Fibroblast of lung (primary cell): ENCODE measurements around the gene TRH. TPM values are rescaled to one million over a fixed set of nuclear protein-coding genes. Genes with fewer than 3 reads are reported as not detected.
A peak's percentile ranks its signal among the peaks of the same experiment; 100 is the strongest.

Source experiments
- DNase-seq, 2 donors: peaks; one replicate each; pipeline versions ENCODE4 v3.0.0 to v3.0.0-alpha.2; 2010; ENCODE audit warnings: low read depth in 2 of 2
- H2AFZ ChIP-seq: 2 replicates; pipeline ENCODE4 v1.5.1; 2012; ENCODE audit warnings: low read length, control low read depth, inconsistent platforms
- H3K27ac ChIP-seq: 2 replicates; pipeline ENCODE4 v1.5.1; 2011; ENCODE audit warnings: low read length, control low read depth; ENCODE audit not compliant: insufficient read depth
- H3K27me3 ChIP-seq: 2 replicates; pipeline ENCODE4 v1.5.1; 2011; ENCODE audit warnings: mild to moderate bottlenecking, low read length; ENCODE audit not compliant: control insufficient read depth, insufficient read depth
- H3K36me3 ChIP-seq: 2 replicates; pipeline ENCODE4 v1.5.1; 2011; ENCODE audit warnings: low read length; ENCODE audit not compliant: control insufficient read depth, insufficient read depth
- H3K4me1 ChIP-seq: 2 replicates; pipeline ENCODE4 v1.5.1; 2011; ENCODE audit warnings: low read length; ENCODE audit not compliant: control insufficient read depth, insufficient read depth; ENCODE audit errors: extremely low read depth
- H3K4me2 ChIP-seq: 2 replicates; pipeline ENCODE4 v1.5.1; 2011; ENCODE audit warnings: low read length, control low read depth; ENCODE audit not compliant: insufficient read depth; ENCODE audit errors: extremely low read depth
- H3K4me3 ChIP-seq, 4 experiments: fragments of 200-600 bp in 1 of 4; sonication (generic) in 1 of 4; replicated peaks in 1 of 4; 2 replicates each; pipeline ENCODE4 v1.5.1; 2011 to 2016; ENCODE audit warnings: low read length in 4 of 4, low read depth in 3 of 4, mild to moderate bottlenecking in 3 of 4, control low read depth in 2 of 4, inconsistent platforms in 1 of 4, mixed read lengths in 1 of 4; ENCODE audit not compliant: insufficient read depth in 1 of 4; ENCODE audit errors: control extremely low read depth in 1 of 4
- H3K79me2 ChIP-seq: 2 replicates; pipeline ENCODE4 v1.5.1; 2012; ENCODE audit warnings: mild to moderate bottlenecking, low read length, inconsistent platforms; ENCODE audit not compliant: control insufficient read depth, insufficient read depth
- H3K9ac ChIP-seq: 2 replicates; pipeline ENCODE4 v1.5.1; 2011; ENCODE audit warnings: mild to moderate bottlenecking, low read length, control low read depth; ENCODE audit not compliant: insufficient read depth
- H3K9me3 ChIP-seq: 2 replicates; pipeline ENCODE4 v1.5.1; 2012; ENCODE audit warnings: low read depth, low read length; ENCODE audit not compliant: control insufficient read depth, insufficient read depth
- H4K20me1 ChIP-seq: 2 replicates; pipeline ENCODE4 v1.5.1; 2011; ENCODE audit warnings: low read length; ENCODE audit not compliant: control insufficient read depth, insufficient read depth; ENCODE audit errors: extremely low read depth
- CTCF ChIP-seq, 2 donors: IDR thresholded peaks in 1 of 2; conservative IDR thresholded peaks in 1 of 2; 1 replicate in 1 of 2; 2 replicates in 1 of 2; pipeline ENCODE4 v1.5.1; 2011 to 2012; ENCODE audit warnings: low read length in 2 of 2, control low read depth in 1 of 2, inconsistent platforms in 1 of 2, low read depth in 1 of 2, mild to moderate bottlenecking in 1 of 2
- EZH2 ChIP-seq: IDR thresholded peaks from 2 replicates; pipeline ENCODE4 v1.5.1; 2012; ENCODE audit warnings: low read length, control low read depth, mild to moderate bottlenecking; ENCODE audit errors: missing control alignments
- polyA plus RNA-seq, 2 donors: library from polyadenylated mRNA; depleted of rRNA in 1 of 2; stranded (reverse) in 1 of 2; unstranded in 1 of 2; fragments of >200 nt; gene quantifications; 2 replicates each; pipeline ENCODE4 v1.2.1, GENCODE V29; 2011 to 2012; ENCODE audit warnings: missing spikeins in 1 of 2
- total RNA-seq: library from RNA; depleted of rRNA; stranded (reverse); fragments of >200 nt; gene quantifications from 2 replicates; pipeline ENCODE4 v1.2.1, GENCODE V29; 2014

TRH gene
- total and polyA plus RNA-seq, 2 donors (not counting 1 experiment from before 2014, with no cell fraction given) = not detected

GRCh38 chr3:129974833-129975704 is 549 bp downstream of the TRH start:
- H3K4me3 ChIP-seq = no peak overlapping the region
- H3K79me2 ChIP-seq = no peaks in the 10 kb centered on the region
- H3K27me3 ChIP-seq = peaks cover 51% of the 10 kb centered on the region
- no peak overlapping the region for H3K27ac ChIP-seq
- no peak overlapping the region for H2AFZ ChIP-seq
- no peaks in the 10 kb centered on the region for H3K9me3 ChIP-seq
- H3K36me3 ChIP-seq = no peaks in the 10 kb centered on the region
- TF ChIP-seq CTCF (conservative IDR thresholded peaks at IDR 0.05 in 1 of 2, IDR thresholded peaks at IDR 0.05 in 1 of 2; ENCODE audit: low read depth in 1 of 2, low read length in 2 of 2) (no peak), EZH2 (peak; percentile 97)
- no peak overlapping the region for H3K4me2 ChIP-seq
- no peak for DNase-seq
- no peaks in the 10 kb centered on the region for H4K20me1 ChIP-seq
- no peaks in the 10 kb centered on the region for H3K4me1 ChIP-seq
- no peak overlapping the region for H3K9ac ChIP-seq

DNA sequence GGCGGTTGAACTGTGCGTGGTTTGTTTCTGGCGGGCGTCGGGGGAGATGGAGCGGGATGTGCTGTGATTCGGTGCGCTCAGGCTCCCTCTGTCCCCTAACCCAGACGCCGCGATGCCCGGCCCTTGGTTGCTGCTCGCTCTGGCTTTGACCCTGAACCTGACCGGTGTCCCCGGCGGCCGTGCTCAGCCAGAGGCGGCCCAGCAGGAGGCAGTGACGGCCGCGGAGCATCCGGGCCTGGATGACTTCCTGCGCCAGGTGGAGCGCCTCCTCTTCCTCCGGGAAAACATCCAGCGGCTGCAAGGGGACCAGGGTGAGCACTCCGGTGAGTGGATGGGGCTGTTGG is 1.2 kb downstream of the TRH start:
- Histone ChIP-seq H3K27me3 (peaks cover 51% of the 10 kb centered on the region), H3K4me2 (no peak overlapping the region), H3K79me2 (no peaks in the 10 kb centered on the region), H3K36me3 (no peaks in the 10 kb centered on the region), H3K9ac (no peak overlapping the region), H3K4me1 (no peaks in the 10 kb centered on the region), H2AFZ (no peak overlapping the region), H3K4me3 (no peak overlapping the region), H4K20me1 (no peaks in the 10 kb centered on the region), H3K27ac (no peak overlapping the region), H3K9me3 (no peaks in the 10 kb centered on the region)
- DNase-seq = no peak
- TF ChIP-seq CTCF (conservative IDR thresholded peaks at IDR 0.05 in 1 of 2, IDR thresholded peaks at IDR 0.05 in 1 of 2; ENCODE audit: low read depth in 1 of 2, low read length in 2 of 2) = no peak
- peak; percentile 66 for TF ChIP-seq EZH2

- H3K4me3 ChIP-seq = no peak overlapping the region
- H3K27me3 ChIP-seq = peaks cover 51% of the 10 kb centered on the region
- no peaks in the 10 kb centered on the region for H4K20me1 ChIP-seq
- no peak overlapping the region for H2AFZ ChIP-seq
- H3K27ac ChIP-seq = no peak overlapping the region
- no peak overlapping the region for H3K9ac ChIP-seq
- H3K79me2 ChIP-seq = no peaks in the 10 kb centered on the region
- DNase-seq = no peak
- H3K4me1 ChIP-seq = no peaks in the 10 kb centered on the region
- H3K4me2 ChIP-seq = no peak overlapping the region
- no peaks in the 10 kb centered on the region for H3K9me3 ChIP-seq
- no peaks in the 10 kb centered on the region for H3K36me3 ChIP-seq
- TF ChIP-seq CTCF (conservative IDR thresholded peaks at IDR 0.05 in 1 of 2, IDR thresholded peaks at IDR 0.05 in 1 of 2; ENCODE audit: low read depth in 1 of 2, low read length in 2 of 2) = no peak
- no peak for TF ChIP-seq EZH2
Observed at GRCh38 chr3:129976286-129976685, 1.8 kb downstream of the TRH start.
